ENCODE measurements around the gene RPS6KA2.
A peak's percentile ranks its signal among the peaks of the same experiment; 100 is the strongest.

Gene RPS6KA2

DNA sequence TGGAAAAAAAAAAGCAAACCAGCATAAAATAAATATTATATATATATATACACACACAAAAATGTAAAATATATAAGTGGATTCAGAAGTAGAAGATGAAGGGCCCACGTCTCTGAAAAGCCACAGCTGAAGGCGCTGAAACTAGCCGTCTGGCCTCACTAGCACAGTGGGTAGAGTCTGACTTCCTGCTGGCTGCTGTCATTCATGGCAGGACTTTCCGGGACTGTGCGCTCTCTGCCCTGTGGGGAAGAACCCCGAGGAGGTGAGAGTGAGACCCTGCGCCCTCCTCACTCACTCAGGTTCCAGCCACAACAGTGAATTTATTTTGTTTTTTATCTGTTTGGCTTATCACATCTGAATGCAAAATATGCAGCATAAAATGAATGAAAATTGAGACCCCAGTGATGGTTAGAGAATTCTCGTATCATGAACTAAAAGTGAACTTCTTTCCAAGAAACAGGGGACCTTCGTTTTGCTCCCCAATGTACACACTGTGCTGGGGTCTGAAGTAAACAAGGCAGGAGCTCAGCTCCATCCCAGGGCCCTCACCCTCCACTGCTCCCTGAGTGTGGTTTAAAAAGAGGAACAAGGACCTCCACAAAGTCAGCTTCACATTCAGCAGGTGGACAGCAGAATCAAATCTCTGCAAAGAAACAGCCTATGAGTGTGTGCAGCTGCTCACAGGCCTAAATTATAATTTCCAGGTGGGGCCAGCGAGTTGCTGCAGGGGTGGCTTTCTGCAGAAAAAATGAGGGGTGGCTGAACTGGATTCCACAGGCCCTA, 39.2 kb downstream of the RPS6KA2 start:
- no peak for DNase-seq (ENCODE audit: extremely low spot score)
- CTCF ChIA-PET: no interaction called here
- no peak for TF ChIP-seq FOXK2 (IDR thresholded peaks at IDR 0.05)
- TF ChIP-seq SUZ12 (IDR thresholded peaks at IDR 0.05): no peak
- TF ChIP-seq FOXM1 (IDR thresholded peaks at IDR 0.05; ENCODE audit: borderline replicate concordance): no peak
- TF ChIP-seq ELF4 (IDR thresholded peaks at IDR 0.05): no peak
- TF ChIP-seq ZNF384 (IDR thresholded peaks at IDR 0.05): no peak
- TF ChIP-seq FOXA1 (IDR thresholded peaks at IDR 0.05): no peak
- no peak for TF ChIP-seq CTBP1 (IDR thresholded peaks at IDR 0.05; ENCODE audit: borderline replicate concordance)
- POLR2A ChIA-PET: no interaction called here

DNA sequence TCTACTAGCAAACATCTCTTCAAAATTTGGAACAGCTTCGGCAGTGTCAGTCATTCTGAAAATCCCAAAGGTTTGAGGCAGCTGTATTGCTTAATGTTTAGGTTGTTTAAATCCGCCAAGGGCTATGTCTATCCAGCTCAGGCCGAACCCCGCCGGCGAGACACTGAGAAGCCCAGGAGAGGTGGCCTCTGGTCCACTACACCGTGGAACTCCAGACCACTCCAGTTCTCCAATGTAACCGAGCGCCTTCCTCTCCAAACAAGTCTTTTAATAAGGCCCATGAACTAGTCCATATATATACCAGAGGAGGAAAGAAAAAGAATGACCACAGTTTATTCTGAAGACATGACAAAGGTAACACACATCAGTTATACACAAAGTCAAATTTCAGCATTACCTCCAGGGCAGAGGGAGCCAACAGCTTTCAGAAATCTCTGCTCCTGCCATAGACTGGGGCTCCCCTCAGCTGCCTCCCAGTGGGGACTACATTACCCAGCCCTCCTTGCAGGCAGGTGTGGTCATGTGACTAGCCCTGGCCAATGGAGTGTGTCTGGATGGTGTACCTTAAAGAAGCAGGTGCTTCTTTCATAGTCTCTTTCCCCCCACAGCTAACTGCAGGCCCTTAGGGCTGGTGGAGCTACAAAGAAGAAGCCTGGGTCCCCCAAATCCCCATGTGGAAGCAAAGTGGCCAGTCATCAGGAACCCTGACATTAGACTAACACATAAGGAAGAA, 40.5 kb downstream of the RPS6KA2 start, which contains the start of gene RAMACL:
Gene RAMACL, minus strand, starts transcription at position 255 of the 733 bp plus-strand sequence. Its CDS starts 201 bp downstream, at position 54.
- POLR2A ChIA-PET: no interaction called here
- CTCF ChIA-PET: no interaction called here

DNA sequence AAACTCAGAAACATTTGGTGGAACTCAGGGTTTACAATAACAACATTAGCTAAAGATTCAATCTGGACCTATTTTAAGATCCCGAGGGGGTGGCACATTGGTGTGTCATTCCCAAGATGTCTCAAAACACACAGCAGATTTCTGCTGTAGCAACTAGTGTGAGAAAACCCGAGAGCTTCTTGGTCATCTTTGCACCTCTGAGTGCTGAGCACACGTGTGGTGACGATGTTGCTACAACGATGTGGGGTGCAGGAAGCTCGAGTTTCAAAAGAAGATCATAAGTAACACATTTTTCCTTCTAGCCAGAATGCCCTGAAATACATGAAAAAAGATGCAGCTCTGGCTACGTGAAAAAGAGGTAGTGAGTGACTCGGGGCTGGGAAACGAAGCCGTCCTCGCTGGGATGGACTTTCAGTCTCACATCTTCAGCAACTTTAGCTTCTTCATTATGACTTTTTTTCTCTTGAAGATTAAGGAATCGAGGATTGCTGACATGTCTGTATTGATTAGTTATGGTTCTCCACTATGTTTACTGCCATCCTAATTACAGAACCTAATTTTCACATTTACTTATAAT, 42.1 kb downstream of the RPS6KA2 start:
- ChIA-PET POLR2A (interaction anchor here (0.9 to 1.5 kb wide), 2 partner anchors 8 to 12 kb away, joined by 3 to 4 read pairs; no protein-coding TSS in a partner anchor), CTCF (no interaction called here)
- TF ChIP-seq SUZ12 (IDR thresholded peaks at IDR 0.05) (no peak), FOXA1 (IDR thresholded peaks at IDR 0.05) (no peak), L3MBTL2 (conservative IDR thresholded peaks at IDR 0.05) (no peak)
- TF ChIP-seq, protein P1, sequence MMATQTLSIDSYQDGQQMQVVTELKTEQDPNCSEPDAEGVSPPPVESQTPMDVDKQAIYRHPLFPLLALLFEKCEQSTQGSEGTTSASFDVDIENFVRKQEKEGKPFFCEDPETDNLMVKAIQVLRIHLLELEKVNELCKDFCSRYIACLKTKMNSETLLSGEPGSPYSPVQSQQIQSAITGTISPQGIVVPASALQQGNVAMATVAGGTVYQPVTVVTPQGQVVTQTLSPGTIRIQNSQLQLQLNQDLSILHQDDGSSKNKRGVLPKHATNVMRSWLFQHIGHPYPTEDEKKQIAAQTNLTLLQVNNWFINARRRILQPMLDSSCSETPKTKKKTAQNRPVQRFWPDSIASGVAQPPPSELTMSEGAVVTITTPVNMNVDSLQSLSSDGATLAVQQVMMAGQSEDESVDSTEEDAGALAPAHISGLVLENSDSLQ (IDR thresholded peaks at IDR 0.05): no peak
- DNase-seq (ENCODE audit: extremely low spot score): no peak

More for the DNA sequence above, 40.5 kb downstream of the RPS6KA2 start, which contains the start of gene RAMACL:
- TF ChIP-seq FOXK2 (IDR thresholded peaks at IDR 0.05) (no peak), LEF1 (IDR thresholded peaks at IDR 0.05; ENCODE audit: borderline replicate concordance) (no peak), TARDBP (IDR thresholded peaks at IDR 0.05) (no peak), SP1 (IDR thresholded peaks at IDR 0.05) (no peak), L3MBTL2 (conservative IDR thresholded peaks at IDR 0.05) (no peak), FOXA1 (IDR thresholded peaks at IDR 0.05) (no peak)
- TF ChIP-seq, protein P1 (IDR thresholded peaks at IDR 0.05): no peak
- peak; percentile 66 for DNase-seq (ENCODE audit: extremely low spot score)

DNA sequence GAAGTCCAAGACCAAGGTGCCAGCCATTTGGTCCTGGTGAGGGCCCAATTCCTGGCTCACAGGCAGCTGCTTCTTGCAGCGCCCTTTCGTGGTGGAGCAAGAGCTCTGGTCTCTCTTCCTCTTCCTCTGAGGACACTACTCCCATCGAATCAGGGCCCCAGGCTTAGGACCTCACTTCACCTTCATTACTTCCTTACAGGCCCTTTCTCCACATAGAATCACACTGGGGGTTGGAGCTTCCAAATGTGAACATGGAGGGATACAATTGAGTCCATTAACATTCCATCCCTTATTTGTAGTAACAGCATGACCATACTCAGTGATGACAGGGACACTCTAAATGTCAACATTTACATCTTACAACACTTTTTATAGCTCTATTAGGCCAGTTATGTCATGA, 42.9 kb downstream of the RPS6KA2 start:
- no peak for TF ChIP-seq ZNF384 (IDR thresholded peaks at IDR 0.05)
- no peak for TF ChIP-seq L3MBTL2 (conservative IDR thresholded peaks at IDR 0.05)
- no peak for TF ChIP-seq SP1 (IDR thresholded peaks at IDR 0.05)
- TF ChIP-seq ARNT (IDR thresholded peaks at IDR 0.05): no peak
- no peak for TF ChIP-seq FOXA1 (IDR thresholded peaks at IDR 0.05)
- TF ChIP-seq FOXK2 (IDR thresholded peaks at IDR 0.05): no peak
- no peak for TF ChIP-seq BHLHE40 (IDR thresholded peaks at IDR 0.05; ENCODE audit: borderline replicate concordance)
- no peak for TF ChIP-seq TARDBP (IDR thresholded peaks at IDR 0.05)
- TF ChIP-seq SUZ12 (IDR thresholded peaks at IDR 0.05): no peak
- 0 out of 2 replicates have a peak, but pooled peaks have one; percentile 14 for TF ChIP-seq CTBP1 (IDR thresholded peaks at IDR 0.05; ENCODE audit: borderline replicate concordance)
- no peak for TF ChIP-seq NFRKB (IDR thresholded peaks at IDR 0.05)
- TF ChIP-seq HDGF (IDR thresholded peaks at IDR 0.05; ENCODE audit: borderline replicate concordance): no peak
- TF ChIP-seq LEF1 (IDR thresholded peaks at IDR 0.05; ENCODE audit: borderline replicate concordance): no peak
- no peak for TF ChIP-seq FOXM1 (IDR thresholded peaks at IDR 0.05; ENCODE audit: borderline replicate concordance)
- TF ChIP-seq ELF4 (IDR thresholded peaks at IDR 0.05): no peak
- TF ChIP-seq, protein P1 (IDR thresholded peaks at IDR 0.05): peak; percentile 49; the same call in 1 of the 2 replicates
- ChIA-PET CTCF (no interaction called here), POLR2A (interaction anchor here (1.5 kb wide), 1 partner anchor 9 kb away, joined by 4 read pairs; no protein-coding TSS in a partner anchor)
- DNase-seq (ENCODE audit: extremely low spot score): no peak

DNA sequence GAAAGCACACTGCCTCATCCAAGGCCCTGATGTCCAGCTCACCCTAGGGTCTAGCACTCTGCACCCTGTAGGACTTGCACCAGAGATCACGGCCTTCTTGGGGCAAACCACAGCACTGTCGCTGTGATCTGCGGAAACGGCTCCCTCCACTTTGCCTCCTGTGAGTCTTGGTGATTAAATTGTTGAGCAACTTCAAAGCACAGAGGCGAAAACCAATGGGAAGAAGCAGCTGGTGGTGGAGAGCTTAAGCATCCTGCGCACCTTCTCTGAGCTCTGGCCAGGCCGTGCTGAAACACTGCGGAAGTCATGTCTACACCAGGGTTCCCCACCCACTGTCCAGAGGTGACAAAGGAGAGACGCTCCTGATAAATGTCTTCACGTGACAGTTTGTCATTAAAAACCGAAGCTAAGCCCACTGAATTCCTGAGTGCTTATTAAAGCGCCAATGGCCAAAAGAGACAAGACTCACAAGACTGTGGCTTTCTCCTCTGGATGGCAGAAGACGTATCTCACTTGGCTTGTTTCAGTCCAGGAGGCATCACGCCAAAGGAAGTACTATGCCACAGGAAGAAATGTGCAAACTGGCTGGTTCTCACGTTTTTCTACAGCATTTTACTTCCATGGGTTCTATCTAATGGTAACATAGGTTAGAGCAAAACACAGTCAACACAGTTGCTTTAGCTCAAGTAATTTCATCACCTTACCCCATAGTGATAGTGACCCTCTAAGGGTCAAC, 43.7 kb downstream of the RPS6KA2 start:
- ChIA-PET CTCF (interaction anchor here (0.7 kb wide), 1 partner anchor 1569 kb away, joined by 3 read pairs; no protein-coding TSS in a partner anchor), POLR2A (interaction anchor here (1.5 kb wide), 1 partner anchor 9 kb away, joined by 4 read pairs; no protein-coding TSS in a partner anchor)
- no peak for DNase-seq (ENCODE audit: extremely low spot score)
- no peak for TF ChIP-seq NFRKB (IDR thresholded peaks at IDR 0.05)
- TF ChIP-seq FOXM1 (IDR thresholded peaks at IDR 0.05; ENCODE audit: borderline replicate concordance): no peak
- TF ChIP-seq ARNT (IDR thresholded peaks at IDR 0.05): no peak
- no peak for TF ChIP-seq SP1 (IDR thresholded peaks at IDR 0.05)
- no peak for TF ChIP-seq HDGF (IDR thresholded peaks at IDR 0.05; ENCODE audit: borderline replicate concordance)
- no peak for TF ChIP-seq ELF4 (IDR thresholded peaks at IDR 0.05)
- no peak for TF ChIP-seq TARDBP (IDR thresholded peaks at IDR 0.05)
- TF ChIP-seq FOXA1 (IDR thresholded peaks at IDR 0.05): no peak
- no peak for TF ChIP-seq ZNF384 (IDR thresholded peaks at IDR 0.05)
- TF ChIP-seq CTBP1 (IDR thresholded peaks at IDR 0.05; ENCODE audit: borderline replicate concordance): no peak
- TF ChIP-seq BHLHE40 (IDR thresholded peaks at IDR 0.05; ENCODE audit: borderline replicate concordance): no peak
- no peak for TF ChIP-seq LEF1 (IDR thresholded peaks at IDR 0.05; ENCODE audit: borderline replicate concordance)
